ENCODE data around the gene ULBP3.

The ULBP3 gene

DNA sequence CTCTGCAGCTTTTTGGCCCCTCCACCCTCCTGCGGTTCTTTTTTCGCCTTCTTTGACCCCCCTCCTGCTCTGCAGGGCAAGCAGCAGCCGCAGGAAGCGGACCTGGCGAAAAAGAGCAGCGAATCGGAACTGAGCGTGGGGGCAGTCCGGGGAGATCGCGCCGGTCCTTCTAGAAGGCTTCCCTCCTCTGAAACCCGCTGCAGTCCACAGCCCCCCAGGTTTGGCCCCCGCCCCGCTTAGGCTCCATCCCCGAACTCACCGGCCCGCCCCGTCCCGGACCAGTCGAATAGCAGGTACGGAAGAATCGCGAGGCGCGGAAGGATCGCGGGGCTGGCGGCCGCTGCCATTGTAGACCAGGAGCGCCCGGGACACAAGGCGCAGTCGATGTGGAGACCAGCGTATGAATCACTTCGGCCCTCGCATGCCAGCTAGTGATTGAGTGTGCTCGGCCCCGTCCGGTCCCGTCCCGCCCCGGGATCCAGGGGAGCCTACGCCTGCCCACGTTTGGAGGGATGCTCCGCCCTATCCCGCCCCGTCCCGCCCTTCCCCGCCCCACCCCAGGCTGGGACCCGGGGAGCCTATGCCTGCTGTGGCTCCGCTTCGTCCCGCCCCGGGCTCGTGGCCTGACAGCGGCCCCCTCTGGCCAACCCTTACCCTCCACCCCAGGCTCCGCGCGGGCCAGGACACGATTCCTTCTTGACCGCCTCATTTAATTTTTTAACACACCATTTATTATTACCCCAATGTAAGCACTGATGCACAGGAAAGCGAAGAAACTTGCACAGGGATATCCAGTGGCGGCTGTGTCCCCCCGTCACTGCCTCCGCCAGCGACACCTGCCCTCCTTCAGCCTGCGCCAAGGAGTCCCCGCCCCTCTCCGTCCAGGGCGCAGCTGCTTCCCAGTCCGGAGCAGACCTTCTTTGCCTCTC, at the start of gene ULBP3:
Gene ULBP3 (minus strand): TSS at position 402 of the 929 bp plus-strand sequence. CDS start 55 bp downstream, at position 347.
- DNase-seq (ENCODE audit: low spot score): peak; percentile 87

DNA sequence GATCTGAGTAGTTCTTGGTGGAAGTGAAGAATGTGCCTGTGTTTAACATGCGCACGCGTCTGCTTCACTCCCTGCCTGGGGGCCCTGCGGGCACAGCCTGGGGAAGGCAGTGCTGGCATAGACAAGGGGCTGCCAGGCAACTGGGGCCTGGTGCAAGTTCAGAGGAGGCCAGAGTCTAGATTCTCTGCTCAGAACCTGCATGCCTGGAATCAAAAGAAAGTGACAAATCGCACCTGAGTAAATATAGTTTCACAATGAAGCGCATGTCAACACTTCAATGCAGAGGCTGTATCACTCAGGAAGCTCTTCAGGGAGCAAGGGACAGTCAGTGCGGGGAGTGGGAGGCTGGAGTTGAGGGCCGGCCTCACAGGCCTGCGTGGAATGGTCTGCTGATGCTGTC, 49.7 kb upstream of the ULBP3 start:
- DNase-seq (ENCODE audit: low spot score): no peak

GRCh38 chr6:150118203-150118602, 49.3 kb upstream of the ULBP3 start:
- no peak for DNase-seq (ENCODE audit: low spot score)

DNA sequence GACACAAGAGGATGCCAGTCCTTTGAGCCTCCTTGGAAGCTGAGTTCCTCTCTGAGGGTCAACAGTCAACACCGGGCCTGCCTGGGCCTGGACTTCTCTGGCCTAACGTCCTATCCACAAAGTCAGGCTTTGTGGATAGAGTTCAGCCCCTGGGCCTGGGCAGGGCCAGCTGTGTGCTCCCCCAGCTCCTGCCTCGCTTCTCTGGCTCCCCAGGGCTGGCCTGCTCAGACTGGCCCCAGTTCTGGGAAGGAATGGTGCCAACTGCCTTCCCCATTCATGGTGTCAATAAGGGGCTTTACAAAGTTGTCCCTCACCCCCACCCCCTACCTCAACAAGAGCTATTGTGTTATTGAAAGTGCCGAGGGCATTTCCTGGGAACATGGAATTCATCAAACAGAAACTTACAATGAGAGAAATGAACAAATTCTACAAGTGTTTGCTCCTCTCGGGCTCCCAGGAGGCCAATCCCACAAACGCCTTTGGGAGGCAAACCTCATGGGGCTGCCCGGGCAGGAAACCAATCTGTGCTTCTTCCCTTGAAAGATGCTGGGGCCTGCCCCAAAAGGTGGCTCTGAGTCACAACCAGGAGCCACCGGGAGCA, 47.4 kb upstream of the ULBP3 start:
- no peak for DNase-seq (ENCODE audit: low spot score)

GRCh38 chr6:150115769-150116168, 46.8 kb upstream of the ULBP3 start:
- DNase-seq (ENCODE audit: low spot score): no peak

- DNase-seq (ENCODE audit: low spot score): no peak
Measured at GRCh38 chr6:150112233-150112632, 43.3 kb upstream of the ULBP3 start.

GRCh38 chr6:150102750-150103270, 33.9 kb upstream of the ULBP3 start:
- no peak for DNase-seq (ENCODE audit: low spot score)

DNA sequence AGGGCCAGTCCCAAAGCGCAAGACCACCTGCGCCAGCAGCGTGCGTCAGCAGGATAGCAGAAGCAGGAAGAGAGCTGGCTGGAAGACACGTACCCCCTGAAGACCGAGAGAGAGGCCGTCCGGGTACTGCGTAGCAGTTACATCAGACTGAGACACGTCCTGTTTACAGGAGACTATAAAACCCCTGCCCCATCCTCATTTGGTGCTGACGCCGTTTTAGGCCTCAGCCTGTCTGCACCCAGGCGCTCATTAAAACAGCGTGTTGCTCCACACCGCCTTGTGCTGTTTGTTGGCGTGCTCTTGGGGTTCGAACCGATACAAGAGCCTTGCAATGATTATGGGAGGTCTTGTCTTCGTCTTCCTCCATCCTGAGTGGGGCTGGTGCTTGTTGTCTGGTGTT, 31.8 kb upstream of the ULBP3 start:
- DNase-seq (ENCODE audit: low spot score): no peak

- no peak for DNase-seq (ENCODE audit: low spot score)
Measured at GRCh38 chr6:150099953-150100352, 31.0 kb upstream of the ULBP3 start.

GRCh38 chr6:150099546-150099945, 30.6 kb upstream of the ULBP3 start:
- DNase-seq (ENCODE audit: low spot score): no peak

DNA sequence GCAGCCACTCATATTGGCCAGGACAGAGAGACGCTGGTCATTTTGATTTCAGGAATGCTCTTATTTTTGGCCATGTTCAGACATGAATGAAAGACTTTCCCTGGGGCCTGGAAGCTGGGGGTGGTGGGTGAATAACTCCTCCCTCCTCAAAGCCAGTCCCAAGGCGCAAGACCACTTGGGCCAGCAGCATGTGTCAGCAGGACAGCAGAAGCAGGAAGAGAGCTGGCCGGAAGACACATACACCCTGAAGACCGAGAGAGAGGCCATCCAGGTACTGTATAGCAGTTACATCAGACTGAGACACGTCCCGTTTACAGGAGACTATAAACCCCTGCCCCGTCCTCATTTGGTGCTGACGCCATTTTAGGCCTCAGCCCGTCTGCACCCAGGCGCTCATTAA, 29.2 kb upstream of the ULBP3 start:
- no peak for DNase-seq (ENCODE audit: low spot score)

GRCh38 chr6:150093397-150093796, 24.5 kb upstream of the ULBP3 start:
- no peak for DNase-seq (ENCODE audit: low spot score)

DNA sequence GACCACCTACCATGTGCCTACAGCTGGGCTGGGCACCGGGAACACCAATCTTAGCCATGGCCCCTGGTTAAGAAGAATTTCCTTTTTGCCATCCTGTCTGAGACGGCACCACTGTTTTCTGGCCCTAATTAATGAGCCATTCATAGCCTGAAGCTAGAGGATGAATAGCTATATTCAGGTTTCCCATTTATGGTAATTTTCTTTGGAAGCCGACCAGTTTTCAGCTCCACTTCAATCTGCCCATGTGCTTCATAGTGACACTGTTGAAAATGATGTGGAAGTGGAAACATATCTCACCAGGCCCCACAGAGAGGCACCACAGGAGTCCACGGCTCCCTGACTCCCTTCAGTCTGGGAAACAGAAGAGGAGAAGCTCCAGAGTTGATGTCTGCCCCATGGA, 22.6 kb upstream of the ULBP3 start:
- DNase-seq (ENCODE audit: low spot score): no peak

DNA sequence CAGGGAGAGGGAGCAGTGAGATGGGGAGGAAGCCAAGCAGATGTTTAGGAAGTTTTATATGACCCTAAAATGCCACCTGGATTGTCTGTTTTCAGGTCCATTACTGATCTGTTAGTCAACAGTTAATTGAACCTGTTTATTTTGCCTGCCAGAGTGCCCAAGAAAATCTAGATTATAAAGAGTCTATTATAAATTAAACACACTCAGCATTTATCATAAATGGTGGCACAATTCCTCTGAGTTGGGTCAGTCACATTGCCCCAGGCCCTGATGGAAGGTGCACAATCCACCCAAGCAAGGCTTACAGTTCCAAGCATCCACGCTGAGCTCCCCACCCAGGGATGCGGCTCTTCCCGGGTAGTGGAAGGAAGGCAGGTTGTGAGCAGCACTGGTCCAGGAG, 21.4 kb upstream of the ULBP3 start:
- DNase-seq (ENCODE audit: low spot score): no peak

- no peak for DNase-seq (ENCODE audit: low spot score)
Measured at GRCh38 chr6:150088481-150089154, 19.7 kb upstream of the ULBP3 start.

GRCh38 chr6:150087336-150087735, 18.4 kb upstream of the ULBP3 start:
- DNase-seq (ENCODE audit: low spot score): no peak

- DNase-seq (ENCODE audit: low spot score): no peak
Measured at GRCh38 chr6:150086026-150086425, 17.1 kb upstream of the ULBP3 start.

- no peak for DNase-seq (ENCODE audit: low spot score)
Measured at GRCh38 chr6:150084426-150084825, 15.5 kb upstream of the ULBP3 start.

DNA sequence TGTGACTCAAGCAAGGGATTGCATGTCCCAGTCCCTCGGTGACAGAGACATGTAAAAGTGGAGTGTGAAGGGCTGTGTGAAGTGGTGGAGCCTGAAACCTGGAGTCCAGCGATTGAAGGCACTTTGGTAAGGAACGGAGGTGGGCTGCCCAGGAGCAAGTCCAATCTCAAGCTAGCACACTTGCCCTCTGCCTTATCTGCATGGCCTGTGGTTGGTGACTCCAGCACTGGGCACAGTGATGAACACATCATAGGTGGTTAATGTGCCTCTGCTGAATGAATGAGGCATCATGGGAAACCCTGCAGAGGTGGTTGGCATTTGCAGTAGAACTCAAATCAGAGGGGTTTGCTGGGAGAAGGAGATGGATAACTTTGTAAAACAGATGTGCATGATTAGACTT, 14.9 kb upstream of the ULBP3 start:
- DNase-seq (ENCODE audit: low spot score): no peak

DNA sequence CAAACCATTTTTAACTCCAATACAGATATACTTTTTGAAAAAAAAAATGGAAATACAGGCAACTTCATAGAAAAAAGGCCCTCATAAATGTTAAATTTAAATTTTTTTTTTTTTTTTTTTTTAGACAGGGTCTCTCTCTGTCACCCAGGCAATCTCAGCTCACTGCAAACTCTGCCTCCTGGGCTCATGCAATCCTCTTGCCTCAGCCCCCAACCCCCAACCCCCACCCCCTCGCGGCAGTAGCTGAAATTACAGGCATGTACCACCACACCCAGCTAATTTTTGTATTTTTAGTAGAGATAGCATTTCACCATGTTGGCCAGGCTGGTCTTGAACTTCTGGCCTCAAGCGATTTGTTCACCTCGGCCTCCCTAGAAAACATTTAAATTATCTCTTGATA, 12.8 kb upstream of the ULBP3 start:
- DNase-seq (ENCODE audit: low spot score): no peak

- DNase-seq (ENCODE audit: low spot score): peak; percentile 33
Measured at GRCh38 chr6:150079604-150080003, 10.7 kb upstream of the ULBP3 start.

DNA sequence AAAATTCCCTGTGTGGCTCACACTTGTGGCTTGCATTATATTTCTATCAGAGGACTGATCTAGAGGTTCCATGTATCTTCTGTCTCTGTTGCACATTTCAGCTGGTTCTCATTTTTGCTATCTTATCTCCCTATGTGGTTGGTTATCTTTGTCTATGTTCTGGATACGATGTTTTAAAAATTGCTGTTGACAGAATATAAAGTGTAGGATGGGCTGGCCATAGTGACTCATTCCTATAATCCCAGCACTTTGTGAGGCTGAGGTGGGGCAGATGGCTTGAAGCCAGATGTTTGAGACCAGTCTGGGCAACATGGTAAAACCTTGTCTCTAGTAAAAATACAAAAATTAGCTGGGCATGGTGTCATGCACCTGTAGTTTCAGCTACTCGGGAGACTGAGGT, 9.9 kb upstream of the ULBP3 start:
- DNase-seq (ENCODE audit: low spot score): no peak

Data from NAMALWA (cell line).